HG02623 (cell line): ENCODE data around the gene NTNG2.
"Not testable (repeated sequence)": the region's sequence is repeated elsewhere in the genome, so short reads cannot be mapped to it uniquely, and the experiment has no call there.

ENCODE experiments used
- ATAC-seq: cut with Tn5 transposase; IDR thresholded peaks from one replicate; pipeline ENCODE4 v1.9.1; 2021; ENCODE audit warnings: moderate library complexity; ENCODE audit not compliant: unreplicated experiment

NTNG2 gene, protein sequence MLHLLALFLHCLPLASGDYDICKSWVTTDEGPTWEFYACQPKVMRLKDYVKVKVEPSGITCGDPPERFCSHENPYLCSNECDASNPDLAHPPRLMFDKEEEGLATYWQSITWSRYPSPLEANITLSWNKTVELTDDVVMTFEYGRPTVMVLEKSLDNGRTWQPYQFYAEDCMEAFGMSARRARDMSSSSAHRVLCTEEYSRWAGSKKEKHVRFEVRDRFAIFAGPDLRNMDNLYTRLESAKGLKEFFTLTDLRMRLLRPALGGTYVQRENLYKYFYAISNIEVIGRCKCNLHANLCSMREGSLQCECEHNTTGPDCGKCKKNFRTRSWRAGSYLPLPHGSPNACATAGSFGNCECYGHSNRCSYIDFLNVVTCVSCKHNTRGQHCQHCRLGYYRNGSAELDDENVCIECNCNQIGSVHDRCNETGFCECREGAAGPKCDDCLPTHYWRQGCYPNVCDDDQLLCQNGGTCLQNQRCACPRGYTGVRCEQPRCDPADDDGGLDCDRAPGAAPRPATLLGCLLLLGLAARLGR

GRCh38 chr9:132161743-132162184 is at the start of gene NTNG2:
Gene NTNG2, plus strand, starts transcription at chr9:132162058. Its CDS starts 4,774 bp downstream, at chr9:132166832.
- ATAC-seq, result no peak

GRCh38 chr9:132114102-132114707 is 47.7 kb upstream of the NTNG2 start:
- ATAC-seq, result no peak

DNA sequence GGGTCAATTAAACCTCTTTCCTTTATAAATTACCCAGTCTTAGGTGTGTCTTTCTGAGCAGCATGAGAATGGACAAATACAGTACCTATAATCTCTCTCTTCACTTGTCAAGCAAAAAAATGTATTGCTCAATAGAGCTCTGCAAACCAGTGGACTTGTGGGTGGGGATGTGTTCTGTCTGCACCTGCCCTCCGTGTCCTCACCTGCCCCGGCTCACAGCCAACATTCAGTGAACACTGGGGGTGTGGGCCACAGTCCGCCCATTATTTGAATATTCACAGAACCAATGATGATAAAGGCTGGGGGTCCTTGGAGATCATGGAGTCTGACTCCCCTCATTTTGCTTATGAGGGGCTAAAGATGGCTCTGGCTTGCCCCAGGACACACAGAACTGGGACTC is 45.3 kb upstream of the NTNG2 start:
- no peak for ATAC-seq

- no peak for ATAC-seq
Measured at GRCh38 chr9:132117694-132118093, 44.2 kb upstream of the NTNG2 start.

GRCh38 chr9:132121021-132121420 is 40.8 kb upstream of the NTNG2 start:
- no peak for ATAC-seq

DNA sequence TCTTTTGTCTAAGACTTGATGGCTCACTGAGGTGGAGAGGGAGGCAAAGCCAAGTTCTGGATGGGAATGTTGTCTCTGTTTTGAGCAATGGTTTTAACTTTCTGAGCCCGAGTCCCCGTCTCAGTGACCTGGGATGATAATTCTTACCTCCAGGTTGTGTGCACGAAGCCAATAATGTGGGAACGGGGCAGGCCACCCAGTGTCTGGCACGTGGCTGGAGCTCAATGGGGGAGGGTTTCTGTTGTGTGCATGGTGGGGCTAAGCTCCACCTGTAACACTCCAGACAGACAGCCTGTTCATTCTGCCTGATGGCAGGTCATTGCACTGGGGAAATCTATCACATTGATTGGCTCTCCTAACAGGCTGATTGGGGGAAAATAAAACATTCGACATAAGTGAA is 37.1 kb upstream of the NTNG2 start:
- ATAC-seq, result no peak

DNA sequence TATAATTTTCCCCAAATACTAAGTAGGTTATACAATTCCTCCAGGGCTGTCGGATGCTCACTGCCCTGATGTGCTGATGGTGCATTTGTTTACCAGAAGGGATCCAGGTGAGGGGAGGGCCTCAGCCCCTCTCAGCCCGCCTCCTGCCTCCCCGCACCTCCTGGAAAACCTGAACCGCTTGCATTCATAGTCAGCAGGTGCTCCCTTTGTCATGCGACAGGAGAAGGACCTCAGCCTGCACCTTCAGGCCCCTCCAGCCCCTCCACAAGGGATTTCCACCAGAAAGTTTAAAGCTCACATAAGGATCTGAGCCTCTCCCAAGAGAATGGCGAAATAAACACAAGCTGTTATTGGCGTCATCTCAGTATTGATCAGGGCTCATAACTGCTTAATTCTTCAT is 36.5 kb upstream of the NTNG2 start:
- no peak for ATAC-seq

GRCh38 chr9:132125944-132126679 is 35.7 kb upstream of the NTNG2 start:
- ATAC-seq, result no peak

- ATAC-seq, result no peak
Measured at GRCh38 chr9:132126680-132127236, 35.1 kb upstream of the NTNG2 start.

DNA sequence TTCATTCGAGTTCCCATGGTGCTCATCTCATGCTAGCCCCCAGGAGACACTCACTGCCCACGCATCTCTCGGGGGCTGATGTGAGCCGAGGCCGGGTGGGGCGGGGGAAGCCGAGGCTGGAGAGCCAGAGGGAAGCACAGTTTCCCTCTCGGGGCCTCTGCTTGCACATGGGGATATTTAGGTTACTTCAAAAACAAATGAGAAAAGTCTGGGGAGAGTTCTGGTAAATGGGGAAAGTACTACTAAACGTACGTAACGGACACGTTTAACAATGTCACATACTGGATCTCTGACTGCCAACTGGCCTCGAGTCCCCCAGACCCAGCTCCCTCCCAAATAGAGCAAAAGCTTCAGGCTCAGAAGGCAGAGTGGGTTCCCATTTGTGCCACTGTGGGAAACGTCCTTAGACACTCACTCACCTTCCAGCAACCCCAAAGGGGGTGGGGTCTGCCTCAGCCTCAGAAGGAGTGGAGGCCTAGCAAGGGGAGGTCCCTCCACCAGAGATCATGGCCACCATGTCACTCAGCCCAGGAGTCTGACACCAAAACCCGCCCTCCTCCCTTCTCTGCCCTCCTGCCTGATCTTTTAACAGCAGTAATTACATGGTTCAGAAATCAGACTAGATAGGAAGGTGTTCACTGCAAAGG is 33.8 kb upstream of the NTNG2 start:
- no peak for ATAC-seq

GRCh38 chr9:132129535-132129934 is 32.3 kb upstream of the NTNG2 start:
- no peak for ATAC-seq

DNA sequence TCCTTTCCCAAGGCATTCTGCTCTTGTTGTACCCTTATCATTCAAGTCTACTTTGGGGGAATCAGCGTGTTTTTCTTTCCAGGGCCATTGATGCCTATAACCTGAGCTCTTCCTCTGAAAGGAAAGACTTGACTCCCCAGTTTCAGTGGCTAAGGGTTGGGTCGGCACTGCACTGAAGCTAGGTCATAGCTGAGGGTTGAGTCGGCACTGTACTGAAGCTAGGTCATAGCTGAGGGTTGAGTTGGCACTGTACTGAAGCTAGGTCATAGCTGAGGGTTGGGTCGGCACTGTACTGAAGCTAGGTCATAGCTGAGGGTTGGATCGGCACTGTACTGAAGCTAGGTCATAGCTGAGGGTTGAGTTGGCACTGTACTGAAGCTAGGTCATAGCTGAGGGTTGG is 27.8 kb upstream of the NTNG2 start:
- ATAC-seq, result not testable (repeated sequence)

- ATAC-seq, result no peak
Measured at GRCh38 chr9:132135456-132135855, 26.4 kb upstream of the NTNG2 start.

GRCh38 chr9:132136151-132136780 is 25.6 kb upstream of the NTNG2 start:
- ATAC-seq, result no peak

- ATAC-seq, result no peak
Measured at GRCh38 chr9:132141344-132141947, 20.4 kb upstream of the NTNG2 start.

DNA sequence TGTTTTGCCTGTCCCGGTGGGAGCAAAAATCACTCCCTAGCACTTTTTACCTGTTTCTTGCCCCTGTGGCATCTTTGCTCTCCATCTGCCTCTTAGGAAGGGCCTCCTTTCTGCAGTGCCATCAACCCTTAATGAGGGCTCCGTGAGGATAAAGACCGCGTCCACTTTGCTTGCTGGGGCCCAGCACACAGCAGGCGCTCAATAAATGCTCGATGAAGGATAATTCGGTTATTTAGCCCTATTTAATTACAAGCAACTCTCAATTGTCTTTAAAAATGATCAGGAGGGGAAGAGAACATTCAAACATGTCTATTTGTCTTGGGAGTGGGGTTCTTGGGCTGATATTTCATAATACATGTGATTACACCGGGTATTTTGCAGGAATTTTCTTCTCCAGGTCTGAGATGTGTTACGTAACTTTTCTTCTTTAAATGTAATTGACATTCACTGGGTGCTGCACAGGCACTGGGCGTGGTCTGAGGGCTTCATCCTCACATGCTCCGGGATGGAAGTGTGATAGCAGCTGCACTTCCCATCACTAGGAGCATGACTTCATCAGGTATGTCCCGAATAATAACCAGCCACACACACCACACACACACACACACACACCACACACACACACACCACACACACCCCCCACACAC is 19.8 kb upstream of the NTNG2 start:
- no peak for ATAC-seq

- ATAC-seq, result no peak
Measured at GRCh38 chr9:132142924-132143323, 18.9 kb upstream of the NTNG2 start.

GRCh38 chr9:132143359-132143758 is 18.5 kb upstream of the NTNG2 start:
- no peak for ATAC-seq

DNA sequence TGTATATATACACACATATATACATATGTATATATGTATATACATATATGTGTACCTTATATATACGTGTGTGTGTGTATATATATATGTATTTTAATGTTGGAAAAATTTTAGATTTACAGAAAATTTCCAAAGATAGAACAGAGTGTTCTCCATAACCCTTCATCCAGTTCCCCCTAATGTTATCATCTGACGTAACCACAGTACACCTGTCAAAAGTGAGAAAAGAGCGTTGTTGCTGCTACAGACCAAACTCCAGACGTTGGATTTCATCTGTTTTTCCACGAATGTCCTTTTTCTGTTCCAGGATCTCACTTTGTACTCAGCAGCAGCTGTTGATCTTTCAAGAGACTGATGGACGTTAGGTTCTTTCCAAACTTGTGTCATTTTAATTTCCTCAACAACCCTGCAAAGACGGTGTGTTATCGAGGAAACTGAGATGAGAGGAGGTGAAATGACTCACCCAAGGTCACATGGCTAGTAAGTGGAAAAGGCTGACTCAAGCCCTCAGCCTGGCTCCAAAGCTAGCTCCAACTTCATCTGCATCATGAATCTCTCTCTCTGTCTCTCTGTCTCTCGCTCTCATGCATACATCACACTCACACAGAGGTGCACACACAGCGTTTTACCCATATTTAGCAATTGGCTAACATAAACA is 17.0 kb upstream of the NTNG2 start:
- no peak for ATAC-seq
